Measurements from ENCODE around the gene SLC35F3. TPM values are rescaled to one million over a fixed set of nuclear protein-coding genes. Genes with fewer than 3 reads are reported as not detected.

Gene SLC35F3
- total RNA-seq, 2 donors from 2014 or later: 14.4 to 14.8 TPM

DNA sequence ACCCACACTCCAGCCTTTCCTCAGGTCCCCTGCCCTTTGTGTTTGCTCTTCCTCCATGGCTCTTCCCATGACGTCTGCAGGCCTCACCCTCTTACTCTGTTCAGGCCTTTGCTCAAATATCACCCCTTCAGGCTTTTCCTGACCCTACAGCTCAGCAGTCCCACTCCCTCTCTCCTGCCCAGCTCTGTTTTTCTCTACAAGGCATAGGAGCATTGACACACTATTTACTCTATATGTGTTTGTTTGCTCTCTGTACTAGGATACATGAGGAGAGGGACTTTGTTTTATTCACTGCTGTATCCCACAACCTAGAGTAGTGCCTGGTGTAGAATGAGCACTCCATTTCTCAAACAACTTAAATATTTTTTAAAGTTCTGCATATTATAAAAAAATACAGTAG is 361.4 kb downstream of the SLC35F3 start:
- H3K9me3 ChIP-seq (ENCODE audit: control insufficient read depth, low read length): peaks cover 6% of the 10 kb centered on the region
- WGBS, 2 experiments (ENCODE audit: insufficient coverage in 1 of 2, insufficient read length in 1 of 2): 62 to 68% methylated on average over 1 of the region's 1 CpG
- Mint-ChIP-seq H3K9me3 (peaks cover 15% of the 10 kb centered on the region), H3K27ac (peak overlapping the region; percentile 37), H3K27me3 (ENCODE audit: insufficient read depth) (no peaks in the 10 kb centered on the region), H3K4me1 (peaks cover 34% of the 10 kb centered on the region), H3K36me3 (ENCODE audit: low read depth) (peaks cover 26% of the 10 kb centered on the region), H3K4me3 (no peak overlapping the region)
- H3K36me3 ChIP-seq (ENCODE audit: control insufficient read depth, insufficient read depth, low read length): peaks cover 4% of the 10 kb centered on the region
- H3K9ac ChIP-seq (ENCODE audit: extremely low read depth, low read length, poor library complexity, severe bottlenecking): no peak overlapping the region
- H3K27me3 ChIP-seq (ENCODE audit: control insufficient read depth, insufficient read depth, low read length, poor library complexity, severe bottlenecking): no peaks in the 10 kb centered on the region
- H3K4me3 ChIP-seq (ENCODE audit: low read length): no peak overlapping the region
- H3K4me1 ChIP-seq (ENCODE audit: control insufficient read depth, insufficient read depth, low read length): peaks cover 12% of the 10 kb centered on the region
- DNase-seq: no peak
- TF ChIP-seq, protein P1, sequence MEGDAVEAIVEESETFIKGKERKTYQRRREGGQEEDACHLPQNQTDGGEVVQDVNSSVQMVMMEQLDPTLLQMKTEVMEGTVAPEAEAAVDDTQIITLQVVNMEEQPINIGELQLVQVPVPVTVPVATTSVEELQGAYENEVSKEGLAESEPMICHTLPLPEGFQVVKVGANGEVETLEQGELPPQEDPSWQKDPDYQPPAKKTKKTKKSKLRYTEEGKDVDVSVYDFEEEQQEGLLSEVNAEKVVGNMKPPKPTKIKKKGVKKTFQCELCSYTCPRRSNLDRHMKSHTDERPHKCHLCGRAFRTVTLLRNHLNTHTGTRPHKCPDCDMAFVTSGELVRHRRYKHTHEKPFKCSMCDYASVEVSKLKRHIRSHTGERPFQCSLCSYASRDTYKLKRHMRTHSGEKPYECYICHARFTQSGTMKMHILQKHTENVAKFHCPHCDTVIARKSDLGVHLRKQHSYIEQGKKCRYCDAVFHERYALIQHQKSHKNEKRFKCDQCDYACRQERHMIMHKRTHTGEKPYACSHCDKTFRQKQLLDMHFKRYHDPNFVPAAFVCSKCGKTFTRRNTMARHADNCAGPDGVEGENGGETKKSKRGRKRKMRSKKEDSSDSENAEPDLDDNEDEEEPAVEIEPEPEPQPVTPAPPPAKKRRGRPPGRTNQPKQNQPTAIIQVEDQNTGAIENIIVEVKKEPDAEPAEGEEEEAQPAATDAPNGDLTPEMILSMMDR (conservative IDR thresholded peaks at IDR 0.05): peak; percentile 15
- H3K27ac ChIP-seq (ENCODE audit: low read depth, low read length): no peak overlapping the region

DNA sequence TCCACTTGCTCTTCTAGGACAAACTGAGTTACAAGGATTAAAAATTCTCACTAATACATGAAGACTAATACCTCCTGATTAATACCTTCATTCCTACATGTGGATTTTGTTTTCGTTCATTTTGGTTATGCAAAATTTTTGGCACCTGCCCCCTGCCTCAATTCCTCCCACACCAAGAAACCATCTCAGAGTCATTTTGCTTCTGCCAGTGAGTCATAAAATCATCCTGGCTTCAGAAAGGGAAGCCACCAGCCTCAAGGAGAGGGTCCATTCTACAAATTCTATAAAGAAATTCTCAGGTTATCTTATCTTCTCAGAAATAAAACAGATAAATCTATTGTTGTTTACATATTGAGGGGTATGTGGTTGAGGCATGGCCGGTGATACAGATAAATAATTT is 365.6 kb downstream of the SLC35F3 start:
- TF ChIP-seq, protein P1 (conservative IDR thresholded peaks at IDR 0.05): no peak

DNA sequence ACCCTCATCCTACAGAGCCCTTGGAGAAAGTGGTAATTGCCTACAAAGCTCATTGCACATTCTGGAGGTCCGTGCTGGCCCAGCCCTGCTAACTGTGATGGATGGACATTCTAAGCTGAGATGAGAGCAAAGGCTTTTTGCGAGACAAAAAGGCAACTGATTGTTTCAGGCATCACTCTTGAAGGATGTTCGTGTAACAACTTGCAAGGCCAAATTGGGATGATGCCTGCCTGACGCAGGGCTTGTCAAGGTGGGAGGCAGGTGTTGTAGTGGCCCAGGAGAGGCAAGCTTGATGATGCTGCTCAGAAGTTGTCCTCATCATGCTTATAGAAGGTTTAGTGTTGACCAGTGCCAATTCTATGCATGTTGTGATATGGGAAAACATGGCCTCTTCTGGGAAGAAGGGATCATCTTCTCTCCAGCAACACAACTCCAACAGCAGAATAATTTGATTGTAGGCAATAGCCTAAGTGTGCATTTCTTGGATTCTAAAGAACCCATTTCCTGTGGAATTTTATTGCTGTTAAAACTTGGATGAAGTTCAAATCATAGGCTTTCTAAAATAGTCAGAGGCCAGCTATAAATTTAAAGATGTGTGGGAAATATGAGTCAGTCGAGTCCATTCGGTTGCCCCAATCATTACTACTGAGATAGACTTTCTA is 366.2 kb downstream of the SLC35F3 start:
- DNase-seq: peak; percentile 7
- H3K36me3 Mint-ChIP-seq (ENCODE audit: low read depth): peaks cover 19% of the 10 kb centered on the region
- peaks cover 9% of the 10 kb centered on the region for H3K4me1 Mint-ChIP-seq
- Histone ChIP-seq H3K27me3 (ENCODE audit: control insufficient read depth, insufficient read depth, low read length, poor library complexity, severe bottlenecking) (no peaks in the 10 kb centered on the region), H3K4me1 (ENCODE audit: control insufficient read depth, insufficient read depth, low read length) (no peaks in the 10 kb centered on the region), H3K36me3 (ENCODE audit: control insufficient read depth, insufficient read depth, low read length) (peaks cover 4% of the 10 kb centered on the region), H3K27ac (ENCODE audit: low read depth, low read length) (no peak overlapping the region), H3K9me3 (ENCODE audit: control insufficient read depth, low read length) (peaks cover 6% of the 10 kb centered on the region), H3K4me3 (ENCODE audit: low read length) (no peak overlapping the region), H3K9ac (ENCODE audit: extremely low read depth, low read length, poor library complexity, severe bottlenecking) (no peak overlapping the region)
- H3K4me3 Mint-ChIP-seq: no peak overlapping the region
- no peak overlapping the region for H3K27ac Mint-ChIP-seq
- 90 to 97% methylated on average over 5 to 6 of the region's 6 CpGs for WGBS, 2 experiments (ENCODE audit: insufficient coverage in 1 of 2, insufficient read length in 1 of 2)
- TF ChIP-seq, protein P1 (conservative IDR thresholded peaks at IDR 0.05): no peak
- H3K9me3 Mint-ChIP-seq: peaks cover 15% of the 10 kb centered on the region
- no peaks in the 10 kb centered on the region for H3K27me3 Mint-ChIP-seq (ENCODE audit: insufficient read depth)

More for the DNA sequence above, 365.6 kb downstream of the SLC35F3 start:
- Mint-ChIP-seq H3K36me3 (ENCODE audit: low read depth) (peaks cover 22% of the 10 kb centered on the region), H3K9me3 (peaks cover 15% of the 10 kb centered on the region), H3K4me3 (no peak overlapping the region), H3K27me3 (ENCODE audit: insufficient read depth) (no peaks in the 10 kb centered on the region), H3K4me1 (peaks cover 14% of the 10 kb centered on the region), H3K27ac (no peak overlapping the region)
- H3K27me3 ChIP-seq (ENCODE audit: control insufficient read depth, insufficient read depth, low read length, poor library complexity, severe bottlenecking): no peaks in the 10 kb centered on the region
- 99 to 100% methylated on average over 1 to 2 of the region's 2 CpGs for WGBS, 2 experiments (ENCODE audit: insufficient coverage in 1 of 2, insufficient read length in 1 of 2)
- peaks cover 6% of the 10 kb centered on the region for H3K9me3 ChIP-seq (ENCODE audit: control insufficient read depth, low read length)
- H3K36me3 ChIP-seq (ENCODE audit: control insufficient read depth, insufficient read depth, low read length): peaks cover 4% of the 10 kb centered on the region
- H3K4me3 ChIP-seq (ENCODE audit: low read length): no peak overlapping the region
- H3K9ac ChIP-seq (ENCODE audit: extremely low read depth, low read length, poor library complexity, severe bottlenecking): no peak overlapping the region
- no peaks in the 10 kb centered on the region for H3K4me1 ChIP-seq (ENCODE audit: control insufficient read depth, insufficient read depth, low read length)
- DNase-seq: no peak
- no peak overlapping the region for H3K27ac ChIP-seq (ENCODE audit: low read depth, low read length)
